HepG2 (cell line): ENCODE data around the gene BHMT. TPM values are rescaled to one million over a fixed set of nuclear protein-coding genes. Genes with fewer than 3 reads are reported as not detected.

Experiments
- ATAC-seq: fragments of 200-7000 bp; cut with Tn5 transposase; 3 replicates; pipeline ENCODE4 v1.9.1; 2020; ENCODE audit warnings: mild to moderate bottlenecking, moderate library complexity
- BruUV-seq: library from RNA; stranded (reverse); fragments of 400-500 nt; replicated peaks from 2 replicates; lab custom pipeline; 2021; lab: Mats Ljungman, UMichigan
- CTCF ChIA-PET: fragments of 300-600 bp; formaldehyde crosslinking; extraction: SDS; loops from one replicate; lab custom pipeline; 2021; ENCODE audit warnings: low total read pairs, inconsistent platforms, low intra/inter-chr PET ratio; lab: Yijun Ruan, JAX
- POLR2A ChIA-PET: fragments of 350-600 bp; sonication (Branson Sonifier 250); formaldehyde crosslinking; loops from one replicate; lab custom pipeline; 2020; ENCODE audit warnings: antibody characterized with exemption, inconsistent platforms; lab: Yijun Ruan, JAX
- DNase-seq: peaks from one replicate; pipeline ENCODE4 v3.0.0-alpha.2; 2015; ENCODE audit warnings: low spot score
- FAIRE-seq: peaks from 3 replicates; lab custom pipeline; 2011; peaks lifted over from hg19 to GRCh38; lab: Jason Lieb, UNC
- H2AFZ ChIP-seq: one replicate; pipeline ENCODE4 v1.6.1; 2011; ENCODE audit warnings: low read length, inconsistent platforms
- H3K27ac ChIP-seq: fragments of 300-600 bp; 3 replicates; pipeline ENCODE4 v1.8.0; 2011; ENCODE audit warnings: mixed run types, mild to moderate bottlenecking, mixed read lengths, low read length, inconsistent platforms; ENCODE audit not compliant: insufficient read depth; ENCODE audit errors: extremely low read length
- H3K27me3 ChIP-seq, 2 experiments: fragments of 200-600 bp in 1 of 2; 2 replicates in 1 of 2; 3 replicates in 1 of 2; pipeline versions ENCODE4 v1.6.0 to v1.8.0; 2011; ENCODE audit warnings: low read length in 2 of 2, mild to moderate bottlenecking in 2 of 2, moderate library complexity in 2 of 2, inconsistent platforms in 1 of 2; ENCODE audit not compliant: insufficient read depth in 2 of 2, control insufficient read depth in 1 of 2
- H3K36me3 ChIP-seq, 2 experiments: fragments of 200-600 bp in 1 of 2; replicated peaks in 1 of 2; 2 replicates in 1 of 2; 3 replicates in 1 of 2; pipeline versions ENCODE4 v1.5.1 to v1.8.0; 2011; ENCODE audit warnings: low read length in 2 of 2, inconsistent platforms in 1 of 2; ENCODE audit not compliant: insufficient read depth in 2 of 2, control insufficient read depth in 1 of 2
- H3K4me1 ChIP-seq: 2 replicates; pipeline ENCODE4 v1.5.1; 2012; ENCODE audit warnings: low read length, inconsistent platforms; ENCODE audit not compliant: insufficient read depth
- H3K4me2 ChIP-seq: 2 replicates; pipeline ENCODE4 v1.6.0; 2011; ENCODE audit warnings: low read depth, low read length, inconsistent platforms
- H3K4me3 ChIP-seq, 3 experiments: fragments of 200-600 bp in 1 of 3; sonication (generic), shearing (Covaris generic) in 1 of 3; replicated peaks in 1 of 3; 2 replicates each; pipeline ENCODE4 v1.5.1; 2011 to 2016; ENCODE audit warnings: low read length in 3 of 3, inconsistent platforms in 2 of 3, low read depth in 2 of 3, mild to moderate bottlenecking in 2 of 3, control low read depth in 1 of 3, mixed read lengths in 1 of 3; ENCODE audit not compliant: insufficient read depth in 1 of 3
- H3K79me2 ChIP-seq: one replicate; pipeline ENCODE4 v1.6.1; 2011; ENCODE audit warnings: low read length, inconsistent platforms; ENCODE audit not compliant: insufficient read depth
- H3K9ac ChIP-seq: 2 replicates; pipeline ENCODE4 v1.6.0; 2011; ENCODE audit warnings: mild to moderate bottlenecking, low read depth, low read length, inconsistent platforms; ENCODE audit not compliant: insufficient read depth
- H3K9me3 ChIP-seq: 2 replicates; pipeline ENCODE4 v1.5.1; 2012; ENCODE audit warnings: mild to moderate bottlenecking, low read length
- H4K20me1 ChIP-seq: 2 replicates; pipeline ENCODE4 v1.6.0; 2011; ENCODE audit warnings: inconsistent platforms, mild to moderate bottlenecking, low read length, moderate library complexity; ENCODE audit not compliant: insufficient read depth
- AKAP8 ChIP-seq: sonication (generic); formaldehyde crosslinking; IDR thresholded peaks from 2 replicates; pipeline ENCODE4 v1.5.1; 2020; ENCODE audit warnings: mild to moderate bottlenecking, missing genetic modification reagents
- HNRNPLL ChIP-seq: fragments of 200-400 bp; formaldehyde crosslinking; IDR thresholded peaks from 2 replicates; pipeline ENCODE4 v1.6.1; 2017; ENCODE audit warnings: mild to moderate bottlenecking, low read depth, low read length; ENCODE audit not compliant: poor library complexity, severe bottlenecking
- MED1 ChIP-seq: sonication (generic); formaldehyde crosslinking; IDR thresholded peaks from 2 replicates; pipeline ENCODE4 v1.4.0; 2020; ENCODE audit warnings: missing genetic modification reagents
- PRDM10 ChIP-seq: sonication (generic); formaldehyde crosslinking; IDR thresholded peaks from 2 replicates; pipeline ENCODE4 v1.4.0; 2020; ENCODE audit warnings: low read depth, missing genetic modification reagents
- ZBTB20 ChIP-seq: sonication (generic); formaldehyde crosslinking; IDR thresholded peaks from 2 replicates; pipeline ENCODE4 v1.8.1; 2023; ENCODE audit warnings: missing genetic modification reagents, low read depth, mild to moderate bottlenecking, borderline replicate concordance
- ZHX1 ChIP-seq: sonication (generic); formaldehyde crosslinking; IDR thresholded peaks from 2 replicates; pipeline ENCODE4 v1.8.1; 2022; ENCODE audit warnings: low read depth, mild to moderate bottlenecking, missing genetic modification reagents
- ZNF567 ChIP-seq: sonication (generic); formaldehyde crosslinking; IDR thresholded peaks from 2 replicates; pipeline ENCODE4 v1.8.1; 2023; ENCODE audit warnings: mild to moderate bottlenecking, missing genetic modification reagents, borderline replicate concordance
- ZSCAN25 ChIP-seq: sonication (generic); formaldehyde crosslinking; IDR thresholded peaks from 2 replicates; pipeline ENCODE4 v1.8.0; 2022; ENCODE audit warnings: mild to moderate bottlenecking, missing genetic modification reagents
- WGBS: methylation state at CpG from one replicate; pipeline ENCODE4 v1.1.6; 2017; ENCODE audit warnings: low lambda C conversion rate; 5-methylcytosine and 5-hydroxymethylcytosine counted together
- in situ Hi-C: cut with HindIII; loops from 2 replicates; pipeline ENCODE4 v1.10.0; 2017; ENCODE audit warnings: low pct_unique_long_range_greater_than_20kb; ENCODE audit not compliant: extremely low pct_ligation_motif_present
- intact Hi-C: fragments of 100-400 bp; cut with micrococcal nuclease; formaldehyde crosslinking; loops from one replicate; pipeline ENCODE4 v1.10.0; 2022; ENCODE audit not compliant: unreplicated experiment
- polyA plus RNA-seq, 8 experiments: library from polyadenylated mRNA; depleted of rRNA in 3 of 8; stranded (reverse) in 7 of 8; unstranded in 1 of 8; fragments of >200 nt; fragmentation: Illumina TruSeq in 4 of 8; extraction: Trizol in 4 of 8; gene quantifications; 2 replicates each; pipeline versions ENCODE4 v1.2.1 to v1.2.3, GENCODE V29; 2011 to 2016; ENCODE audit warnings: low read depth in 4 of 8, missing spikeins in 1 of 8, mixed read lengths in 1 of 8; ENCODE audit not compliant: insufficient read depth in 1 of 8
- total RNA-seq, 5 experiments: library from RNA; depleted of rRNA; stranded (reverse); fragments of >200 nt; fragmentation: Illumina TruSeq; extraction: Trizol; gene quantifications; 2 replicates each; pipeline ENCODE4 v1.2.3, GENCODE V29; 2016; ENCODE audit warnings: low read depth in 1 of 5

The BHMT gene
- total and polyA plus RNA-seq, 2 of the 13 experiments (the other 11 are each of a cell fraction or from before 2014, with no cell fraction given) = 0.40 to 6.4 TPM

- CTCF ChIA-PET = no interaction called here
- TF ChIP-seq PRDM10 (CRISPR knock-in tag) (no peak), ZSCAN25 (0 out of 2 replicates have a peak, but pooled peaks have one; percentile 19)
Measured at GRCh38 chr5:79080804-79081203, 30.8 kb upstream of the BHMT start.

GRCh38 chr5:79081779-79082178 is 29.8 kb upstream of the BHMT start:
- H2AFZ ChIP-seq = no peak overlapping the region
- H3K4me3 ChIP-seq = no peak overlapping the region
- no peak overlapping the region for H3K9ac ChIP-seq
- no peaks in the 10 kb centered on the region for H3K9me3 ChIP-seq
- no peaks in the 10 kb centered on the region for H3K79me2 ChIP-seq
- intact Hi-C loops (no loop called here), in situ Hi-C loops (no loop called here)
- WGBS = 100% methylated on average over 3 of the region's 5 CpGs
- H3K36me3 ChIP-seq = peaks cover 0 to 13% of the 10 kb centered on the region in 2 experiments; a peak in 1 of 5 replicates
- BruUV-seq = no TSS peak
- H3K27me3 ChIP-seq = no peaks in the 10 kb centered on the region
- H3K4me1 ChIP-seq = peaks cover 12% of the 10 kb centered on the region
- H3K27ac ChIP-seq = no peak overlapping the region
- ChIA-PET POLR2A (no interaction called here), CTCF (no interaction called here)
- H3K4me2 ChIP-seq = no peak overlapping the region
- no peaks in the 10 kb centered on the region for H4K20me1 ChIP-seq
- no peak for FAIRE-seq
- no peak for DNase-seq
- no peak for ATAC-seq
- TF ChIP-seq ZBTB20 (CRISPR knock-in tag) (no peak), ZHX1 (CRISPR knock-in tag) (no peak), AKAP8 (no peak), HNRNPLL (no peak), ZNF567 (no peak), MED1 (CRISPR knock-in tag) (no peak)

More at GRCh38 chr5:79080804-79081203, 30.8 kb upstream of the BHMT start:
- no peak overlapping the region for H3K27ac ChIP-seq
- no peaks in the 10 kb centered on the region for H3K27me3 ChIP-seq
- intact Hi-C loops = no loop called here
- H3K9ac ChIP-seq = no peak overlapping the region
- POLR2A ChIA-PET = no interaction called here
- no peak overlapping the region for H2AFZ ChIP-seq
- peak; percentile 13 for DNase-seq
- peaks cover 12% of the 10 kb centered on the region for H3K4me1 ChIP-seq
- no peak for FAIRE-seq
- no peak overlapping the region for H3K4me2 ChIP-seq
- peaks cover 0 to 13% of the 10 kb centered on the region in 2 experiments; a peak in 1 of 5 replicates for H3K36me3 ChIP-seq
- no TSS peak for BruUV-seq
- H4K20me1 ChIP-seq = no peaks in the 10 kb centered on the region
- H3K9me3 ChIP-seq = no peaks in the 10 kb centered on the region
- ATAC-seq = peak; percentile 31
- 83% methylated on average over 1 of the region's 2 CpGs for WGBS
- H3K79me2 ChIP-seq = no peaks in the 10 kb centered on the region
- no peak overlapping the region for H3K4me3 ChIP-seq
- in situ Hi-C loops = no loop called here
